NCI-H69 (cell line): ENCODE results near the gene TBC1D10B.
A peak's percentile ranks its signal among the peaks of the same experiment; 100 is the strongest.

Source experiments
- DNase-seq: peaks from one replicate; lab custom pipeline; 2025; lab: John Stamatoyannopoulos, UW

Gene TBC1D10B

DNA sequence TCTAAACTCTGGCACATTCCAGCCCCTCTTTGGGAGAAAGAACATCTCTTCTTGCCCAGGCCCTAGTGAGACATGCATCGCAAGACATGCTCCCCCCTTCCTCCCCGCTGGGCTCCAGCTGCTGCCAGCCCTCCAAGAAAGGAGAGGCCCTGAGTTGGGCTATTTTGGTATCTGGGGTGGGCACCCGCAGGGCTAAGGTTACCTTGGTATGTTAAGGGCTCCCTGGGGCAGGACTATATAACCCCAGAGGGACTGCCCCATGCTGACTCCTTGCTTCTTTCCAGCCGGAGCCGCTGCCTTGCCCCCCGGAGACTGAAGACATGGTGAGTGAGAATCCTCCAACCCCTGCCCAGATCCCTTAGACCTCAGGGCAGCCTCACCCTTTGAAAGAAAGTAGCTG lies 4.2 kb upstream of the TBC1D10B start, which contains the start of gene MYL11:
MYL11 (plus strand) TSS at position 265 of the 400 bp plus-strand sequence; CDS start at position 321, 56 bp downstream.
- DNase-seq, result no peak

DNA sequence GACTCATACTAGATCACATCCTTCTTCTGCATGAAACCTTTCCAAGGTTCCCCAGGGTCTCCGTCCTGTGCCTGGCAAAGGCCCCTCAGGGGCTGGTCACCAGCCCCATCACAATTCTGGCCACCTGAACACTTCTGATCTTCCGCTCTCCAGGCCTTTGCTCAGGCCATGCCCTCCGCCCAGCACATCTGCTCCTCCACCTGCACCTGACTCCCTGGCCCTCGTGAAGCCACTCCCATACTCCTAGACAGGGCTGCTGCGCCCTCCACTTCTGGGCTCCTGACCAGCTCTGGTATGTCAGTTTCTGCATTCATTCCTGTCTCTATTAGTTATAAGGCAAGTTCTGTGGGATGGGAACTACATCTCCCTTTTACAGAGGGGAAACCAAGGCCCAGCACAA lies 2.4 kb upstream of the TBC1D10B start:
- DNase-seq, result no peak

GRCh38 chr16:30372038-30372712 lies 1.9 kb upstream of the TBC1D10B start:
- no peak for DNase-seq

GRCh38 chr16:30371248-30371816 lies 1.0 kb upstream of the TBC1D10B start:
- no peak for DNase-seq

DNA sequence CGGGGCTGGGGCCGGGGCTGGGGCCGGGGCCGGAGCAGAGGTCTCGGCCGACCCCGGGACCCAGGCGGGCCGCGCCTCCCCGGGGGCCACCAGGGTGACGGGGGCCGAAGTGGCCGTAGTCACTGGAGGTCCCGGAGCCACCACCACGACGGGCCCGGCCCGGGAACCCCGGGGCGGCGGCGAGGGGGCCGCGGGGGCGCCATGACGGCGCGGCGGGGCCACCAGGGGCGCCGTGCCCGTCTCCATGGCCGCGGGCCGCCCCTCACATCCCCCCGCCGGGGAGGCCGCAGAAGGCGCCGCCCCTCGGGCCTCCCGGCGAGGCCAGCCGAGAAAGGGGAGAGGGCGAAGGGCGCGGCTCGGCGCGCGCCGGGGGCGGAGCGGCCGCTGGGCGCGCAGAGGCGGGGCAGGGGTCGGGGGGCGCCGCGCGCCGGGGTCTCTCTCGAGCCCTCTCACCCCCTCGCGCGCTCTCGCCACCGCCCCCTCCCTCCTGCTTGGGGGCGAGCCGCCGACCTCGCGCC lies 297 bp downstream of the TBC1D10B start:
- DNase-seq, result no peak

- peak; percentile 56 for DNase-seq
These were observed 980 bp downstream of the TBC1D10B start for GRCh38 chr16:30369091-30369937.

DNA sequence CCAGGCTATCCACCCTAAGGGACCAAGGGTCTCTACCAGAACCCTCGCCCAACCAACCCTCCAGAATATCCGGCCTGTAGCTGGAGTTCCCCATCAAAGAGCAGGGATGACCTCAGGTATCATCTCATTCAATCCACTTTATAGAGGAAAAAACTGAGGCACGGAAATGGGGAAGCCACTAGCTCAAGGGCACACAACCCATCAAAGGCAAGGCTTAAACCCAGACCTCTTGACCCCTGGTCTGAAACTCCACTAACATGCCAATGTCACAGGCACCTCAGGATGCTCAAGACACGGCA lies 1.6 kb downstream of the TBC1D10B start:
- DNase-seq, result no peak

DNA sequence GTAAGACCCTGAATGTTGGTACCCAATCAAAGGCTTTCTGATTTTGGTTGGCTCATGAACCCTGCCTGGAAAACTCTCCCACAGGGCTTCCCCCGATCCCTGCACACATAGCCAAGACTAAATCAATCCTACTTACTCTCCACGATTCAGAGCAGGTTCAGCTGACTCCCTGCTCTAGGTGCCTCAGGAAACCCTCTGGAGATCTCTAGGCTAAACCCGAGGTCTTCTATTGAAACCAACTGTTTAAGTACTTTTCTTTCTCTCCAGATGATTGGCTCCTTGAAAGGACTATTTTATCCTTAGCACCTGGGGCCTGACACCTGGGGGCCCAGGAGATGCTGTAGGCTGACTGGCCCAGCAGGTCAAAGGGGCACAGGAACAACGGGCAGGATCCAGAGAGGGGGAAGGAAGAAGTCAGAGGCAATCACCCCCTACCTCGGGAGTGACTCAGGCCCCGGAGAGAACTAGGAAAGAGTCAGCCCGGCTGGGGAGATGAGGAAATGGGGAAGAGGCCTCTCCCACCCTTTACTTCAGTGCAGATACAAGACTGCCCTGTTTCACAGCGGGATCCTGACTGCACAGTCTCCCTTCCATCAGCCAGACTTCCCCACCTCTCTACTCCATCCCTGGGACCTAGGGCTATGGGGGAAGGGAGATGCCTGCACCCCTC lies 2.0 kb downstream of the TBC1D10B start:
- peak; percentile 46 for DNase-seq

DNA sequence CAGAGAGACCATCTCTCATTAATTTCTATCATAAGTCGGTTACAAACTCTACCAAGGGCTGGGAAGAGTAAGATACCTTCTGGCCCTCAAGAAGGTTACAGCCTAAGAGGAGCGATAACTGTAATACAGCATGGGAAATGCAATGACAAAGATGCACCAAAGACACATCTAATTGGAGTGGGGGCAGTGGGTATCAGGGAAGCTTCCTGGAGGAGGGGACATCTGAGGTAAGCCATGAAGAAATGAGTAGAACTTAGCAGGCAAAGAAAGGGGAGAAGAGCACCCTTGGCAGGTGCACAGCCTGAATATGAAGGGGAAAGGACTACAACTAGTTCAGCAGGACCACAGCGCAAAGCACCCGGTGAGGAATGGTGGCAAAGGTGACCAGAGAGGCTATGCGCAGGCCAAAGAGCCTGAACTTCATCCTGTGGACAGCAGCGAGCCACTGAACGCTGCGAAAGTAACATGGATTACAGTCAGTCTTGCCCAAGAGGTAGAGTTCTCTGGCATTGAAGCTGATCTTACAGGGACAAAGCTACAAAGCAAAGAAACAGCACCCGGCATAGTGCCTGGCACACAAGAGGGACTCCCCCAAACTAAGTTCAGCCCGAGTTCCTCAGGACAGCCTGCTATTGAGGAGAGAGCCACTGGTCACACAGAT lies 2.8 kb downstream of the TBC1D10B start:
- no peak for DNase-seq

GRCh38 chr16:30366511-30366910 lies 3.8 kb downstream of the TBC1D10B start:
- no peak for DNase-seq

- DNase-seq, result no peak
These were observed 5.1 kb downstream of the TBC1D10B start for GRCh38 chr16:30365200-30365599.

- no peak for DNase-seq
These were observed 9.1 kb downstream of the TBC1D10B start for GRCh38 chr16:30361180-30361579.

DNA sequence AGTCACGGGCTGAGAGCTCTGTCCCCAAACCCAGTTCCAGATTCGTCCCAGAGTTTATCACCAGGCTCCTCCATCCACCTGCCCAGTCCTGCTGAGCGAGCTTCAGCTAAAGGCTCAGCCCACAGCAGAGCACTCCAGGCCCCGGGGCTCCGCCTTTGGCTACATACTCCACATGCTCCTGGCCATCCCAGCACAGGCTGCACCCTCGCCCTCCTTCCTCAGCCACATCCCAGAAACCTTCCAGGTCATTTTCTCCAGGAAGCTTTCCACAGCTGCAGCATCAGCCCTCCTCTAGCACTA lies 10.5 kb downstream of the TBC1D10B start:
- no peak for DNase-seq

- DNase-seq, result no peak
These were observed 11.1 kb downstream of the TBC1D10B start for GRCh38 chr16:30358990-30359870.

DNA sequence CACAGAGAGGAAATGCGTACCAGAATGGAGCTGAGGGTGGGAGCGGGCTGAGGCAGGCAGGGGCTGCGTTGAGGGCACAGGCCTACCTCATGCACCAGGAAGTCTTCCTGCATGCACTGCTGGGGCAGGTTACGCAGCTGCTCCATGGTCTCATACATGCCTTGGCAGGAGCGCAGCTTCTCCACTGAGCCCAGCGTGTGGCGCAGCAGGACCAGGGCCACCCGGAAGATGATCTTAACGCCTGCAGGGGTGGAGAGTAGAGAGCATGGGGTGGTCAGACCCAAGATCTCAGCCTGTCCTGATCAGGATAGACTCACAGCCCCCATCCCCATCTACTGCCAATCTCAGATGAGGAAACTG lies 11.7 kb downstream of the TBC1D10B start:
- no peak for DNase-seq

GRCh38 chr16:30357715-30358576 lies 12.3 kb downstream of the TBC1D10B start:
- DNase-seq, result no peak

GRCh38 chr16:30357085-30357714 lies 13.1 kb downstream of the TBC1D10B start:
- DNase-seq, result no peak

- peak; percentile 55 for DNase-seq
These were observed 13.8 kb downstream of the TBC1D10B start for GRCh38 chr16:30356401-30357084.

DNA sequence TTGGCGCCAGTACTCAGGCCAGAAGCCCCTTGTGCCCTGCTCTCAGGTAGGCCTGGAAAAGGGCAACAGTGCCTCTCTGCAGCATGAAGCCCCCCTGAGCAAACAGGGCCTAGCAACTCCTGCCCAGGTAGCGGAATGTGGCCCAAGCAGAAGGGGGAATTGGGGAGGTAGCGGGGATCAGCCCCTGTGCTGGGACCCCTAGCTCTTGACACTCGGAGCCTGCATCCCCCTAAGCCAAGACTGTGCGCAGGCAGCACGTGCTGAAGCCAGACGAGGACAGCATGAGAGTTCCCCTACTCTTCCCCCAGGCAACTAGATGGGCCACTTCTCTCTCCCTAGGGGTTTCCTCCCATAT lies 14.4 kb downstream of the TBC1D10B start:
- DNase-seq, result peak; percentile 54
